Prostate gland (tissue), 2 donors: ENCODE results near the gene MTA1. TPM values are rescaled to one million over a fixed set of nuclear protein-coding genes. Genes with fewer than 3 reads are reported as not detected.

Source experiments
- DNase-seq: peaks from one replicate; pipeline ENCODE4 v3.0.0-alpha.2; 2019; ENCODE audit warnings: low spot score
- H3K27ac ChIP-seq, 2 donors: fragments of 200-600 bp; sonication (generic); 2 replicates each; pipeline ENCODE4 v1.5.1; 2017 to 2019
- H3K27me3 ChIP-seq: fragments of 200-600 bp; sonication (generic); replicated peaks from 2 replicates; pipeline ENCODE4 v1.5.1; 2019; ENCODE audit not compliant: insufficient read depth
- H3K36me3 ChIP-seq, 2 donors: fragments of 200-600 bp; sonication (generic); 1 replicate in 1 of 2; 2 replicates in 1 of 2; pipeline versions ENCODE4 v1.5.1 to v1.8.1; 2017 to 2019
- H3K4me1 ChIP-seq: fragments of 200-600 bp; sonication (generic); replicated peaks from 2 replicates; pipeline ENCODE4 v1.5.1; 2019
- H3K4me3 ChIP-seq, 2 donors: fragments of 200-600 bp; sonication (generic); 2 replicates each; pipeline ENCODE4 v1.5.1; 2017 to 2019
- H3K9me3 ChIP-seq: fragments of 200-600 bp; sonication (generic); 2 replicates; pipeline ENCODE4 v1.5.1; 2017
- CTCF ChIP-seq, 4 experiments: fragments of 200-600 bp in 2 of 4; fragments of 450-650 bp in 2 of 4; sonication (generic) in 2 of 4; IDR thresholded peaks; 1 replicate in 3 of 4; 2 replicates in 1 of 4; pipeline ENCODE4 v1.5.1; 2016 to 2019; ENCODE audit warnings: antibody characterized with exemption in 4 of 4, mild to moderate bottlenecking in 2 of 4, moderate library complexity in 2 of 4
- POLR2A ChIP-seq: fragments of 450-650 bp; IDR thresholded peaks from one replicate; pipeline ENCODE4 v1.6.1; 2016; ENCODE audit warnings: antibody characterized with exemption, mild to moderate bottlenecking
- POLR2AphosphoS5 ChIP-seq: sonication (generic); formaldehyde crosslinking; IDR thresholded peaks from one replicate; pipeline ENCODE4 v1.6.1; 2017; ENCODE audit warnings: antibody characterized with exemption
- WGBS: methylation state at CpG from one replicate; pipeline ENCODE4 v1.1.5; 2018; 5-methylcytosine and 5-hydroxymethylcytosine counted together
- intact Hi-C: fragments of 100-400 bp; cut with DNase I; formaldehyde crosslinking; loops from one replicate; pipeline ENCODE4 v1.14.2; 2022
- total RNA-seq, 2 donors: library from RNA; depleted of rRNA; stranded (reverse); fragments of >200 nt; gene quantifications; one replicate each; pipeline ENCODE4 v1.1.0, GENCODE V29; 2016

Gene MTA1
- total RNA-seq, 2 donors from 2014 or later: 58.9 to 155 TPM

DNA sequence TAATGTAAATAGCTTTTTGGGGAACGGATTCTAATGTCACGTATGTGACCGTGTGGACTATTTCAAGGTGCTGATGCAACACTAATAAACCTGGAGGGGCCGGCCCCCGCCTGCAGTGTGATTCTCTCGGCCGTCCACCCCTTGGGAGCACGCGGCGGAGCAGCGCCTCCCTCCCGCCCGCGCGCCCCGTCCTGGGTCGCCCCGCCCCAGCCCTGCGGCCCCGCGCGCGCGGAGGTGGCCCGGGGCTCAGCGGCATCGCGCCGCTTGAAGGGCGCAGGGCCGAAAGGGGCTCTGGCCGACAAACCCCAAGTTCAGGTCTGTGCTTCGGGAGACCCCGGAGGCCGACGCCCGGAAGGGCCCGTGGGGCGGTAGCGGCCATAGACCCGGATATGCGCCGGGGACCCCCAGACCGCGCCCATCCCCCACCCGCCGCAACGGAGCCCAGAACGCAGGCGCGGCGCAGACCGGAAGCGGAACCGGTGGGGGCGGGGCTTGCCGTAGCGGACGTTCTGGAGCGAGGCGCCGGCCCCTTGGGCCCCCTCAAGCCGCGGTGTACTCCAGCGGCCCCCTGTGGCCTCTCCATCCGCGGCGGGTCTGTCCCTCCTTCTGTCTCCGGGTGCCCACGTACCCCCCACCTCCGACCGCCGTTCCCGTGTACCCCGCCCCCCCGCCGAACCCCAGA, 21.4 kb upstream of the MTA1 start, which contains the start of gene TEX22:
Gene TEX22, plus strand, starts transcription at position 495 of the 682 bp plus-strand sequence. CDS start 803 bp downstream, outside the sequence.
- H3K27me3 ChIP-seq: no peaks in the 10 kb centered on the region
- no peaks in the 10 kb centered on the region for H3K36me3 ChIP-seq
- peak within 1 kb of the TSS; percentile 79 to 89 for H3K27ac ChIP-seq
- TF ChIP-seq POLR2AphosphoS5 (peak; percentile 89), CTCF (IDR thresholded peaks at IDR 0.05) (peak in 1 of 4 experiments; percentile 12), POLR2A (peak; percentile 37)
- peak; percentile 72 for DNase-seq
- H3K4me1 ChIP-seq: peaks cover 8% of the 10 kb centered on the region
- intact Hi-C loops: no loop called here
- H3K9me3 ChIP-seq: no peaks in the 10 kb centered on the region
- H3K4me3 ChIP-seq: peak within 1 kb of the TSS; percentile 87 to 96
- 1% methylated on average over 62 of the region's 77 CpGs for WGBS

DNA sequence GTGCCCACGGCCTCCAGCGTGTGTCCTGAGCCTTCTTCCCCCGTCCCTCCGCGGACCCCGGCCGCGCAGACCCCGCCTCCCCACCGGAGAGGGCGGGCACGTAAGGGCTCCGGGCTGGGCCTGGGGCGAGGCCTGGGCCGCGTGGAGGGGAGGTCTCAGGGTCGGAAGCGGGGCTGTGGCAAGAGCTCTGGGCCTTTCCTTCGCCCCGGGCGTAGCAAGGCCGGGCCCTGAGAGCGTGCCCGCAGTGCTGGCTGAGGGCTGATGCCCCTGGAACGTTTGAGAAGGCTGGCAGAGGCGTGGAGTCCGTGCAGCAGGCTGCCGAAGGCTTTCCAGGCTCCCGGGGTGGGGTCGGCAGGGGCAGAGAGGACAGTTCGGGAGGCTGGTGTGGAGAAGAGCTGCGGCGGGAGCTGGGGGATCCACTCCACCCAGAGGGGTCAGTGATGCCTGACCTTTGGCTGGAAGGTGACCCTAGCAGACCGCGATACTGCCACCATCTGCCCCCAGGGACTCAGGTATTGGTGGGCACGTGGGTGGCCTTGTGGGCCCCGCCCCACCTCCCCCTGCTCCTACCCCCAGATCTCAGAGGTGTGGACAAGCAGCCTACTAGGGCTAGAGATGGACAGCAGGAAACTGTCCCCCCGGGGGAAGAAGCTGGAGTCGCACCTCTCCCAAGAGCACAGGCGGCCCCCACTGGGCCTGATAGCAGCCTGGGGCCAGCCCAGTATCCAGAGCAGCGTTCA, 20.7 kb upstream of the MTA1 start:
- Histone ChIP-seq H3K36me3 (no peaks in the 10 kb centered on the region), H3K27me3 (no peaks in the 10 kb centered on the region), H3K4me3 (peak overlapping the region; percentile 87 to 96), H3K27ac (peak overlapping the region; percentile 79 to 89), H3K4me1 (peaks cover 8% of the 10 kb centered on the region), H3K9me3 (no peaks in the 10 kb centered on the region)
- no peak for DNase-seq
- intact Hi-C loops: no loop called here
- 37% methylated on average over 25 of the region's 41 CpGs for WGBS
- TF ChIP-seq CTCF (IDR thresholded peaks at IDR 0.05): no peak
- TF ChIP-seq POLR2AphosphoS5: no peak
- no peak for TF ChIP-seq POLR2A

- WGBS: 78% methylated on average over 8 of the region's 8 CpGs
- no peaks in the 10 kb centered on the region for H3K36me3 ChIP-seq
- no peak for DNase-seq
- no peaks in the 10 kb centered on the region for H3K27me3 ChIP-seq
- H3K27ac ChIP-seq: no peak overlapping the region
- H3K9me3 ChIP-seq: no peaks in the 10 kb centered on the region
- no peak for TF ChIP-seq CTCF (IDR thresholded peaks at IDR 0.05)
- no peak for TF ChIP-seq POLR2A
- TF ChIP-seq POLR2AphosphoS5: no peak
- H3K4me1 ChIP-seq: peaks cover 8% of the 10 kb centered on the region
- peak overlapping the region in 1 of 2 donors; percentile 96 for H3K4me3 ChIP-seq
- intact Hi-C loops: no loop called here
These were observed 20.2 kb upstream of the MTA1 start for GRCh38 chr14:105399466-105399775.

- Histone ChIP-seq H3K4me3 (no peak overlapping the region), H3K27me3 (no peaks in the 10 kb centered on the region), H3K27ac (no peak overlapping the region), H3K36me3 (no peaks in the 10 kb centered on the region), H3K9me3 (no peaks in the 10 kb centered on the region), H3K4me1 (peaks cover 8% of the 10 kb centered on the region)
- whole genome bisulfite sequencing: 96% methylated on average over 9 of the region's 9 CpGs
- TF ChIP-seq POLR2AphosphoS5: no peak
- no peak for TF ChIP-seq CTCF (IDR thresholded peaks at IDR 0.05)
- TF ChIP-seq POLR2A: no peak
- no peak for DNase-seq
- intact Hi-C loops: no loop called here
These were observed 19.6 kb upstream of the MTA1 start for GRCh38 chr14:105400016-105400415.
